CD4-positive, alpha-beta T cell treated with Interleukin-4 for 1 hour (primary cell): Measurements from ENCODE around the gene NLGN1.
"Not testable (repeated sequence)": the region's sequence is repeated elsewhere in the genome, so short reads cannot be mapped to it uniquely, and the experiment has no call there.

Experiments used
- DNase-seq, 2 donors: peaks; one replicate each; pipeline ENCODE4 v3.0.0-alpha.2; 2020 to 2022

The NLGN1 gene

DNA sequence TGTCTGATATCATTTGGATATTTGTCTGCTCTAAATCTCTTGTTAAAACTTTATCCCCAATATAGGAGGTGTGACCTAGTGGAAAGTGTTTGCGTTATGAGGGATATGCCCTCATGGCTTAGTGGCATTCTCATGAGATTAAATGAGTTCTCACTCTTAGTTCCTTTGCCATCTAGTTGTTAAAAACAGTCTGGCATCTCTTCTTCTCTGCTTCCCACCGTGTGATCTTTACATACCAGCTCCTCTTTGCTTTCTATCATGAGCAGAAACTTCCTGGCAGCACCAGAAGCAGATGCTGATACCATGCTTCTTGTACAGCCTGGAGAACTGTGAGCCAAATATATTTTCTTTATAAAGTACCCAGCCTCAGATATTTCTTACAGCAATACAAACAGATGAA, 33.0 kb downstream of the NLGN1 start:
- DNase-seq = no peak

- DNase-seq = no peak
Measured at GRCh38 chr3:173439004-173439403, 41.5 kb downstream of the NLGN1 start.

- no peak for DNase-seq
Measured at GRCh38 chr3:173440514-173440913, 43.0 kb downstream of the NLGN1 start.

DNA sequence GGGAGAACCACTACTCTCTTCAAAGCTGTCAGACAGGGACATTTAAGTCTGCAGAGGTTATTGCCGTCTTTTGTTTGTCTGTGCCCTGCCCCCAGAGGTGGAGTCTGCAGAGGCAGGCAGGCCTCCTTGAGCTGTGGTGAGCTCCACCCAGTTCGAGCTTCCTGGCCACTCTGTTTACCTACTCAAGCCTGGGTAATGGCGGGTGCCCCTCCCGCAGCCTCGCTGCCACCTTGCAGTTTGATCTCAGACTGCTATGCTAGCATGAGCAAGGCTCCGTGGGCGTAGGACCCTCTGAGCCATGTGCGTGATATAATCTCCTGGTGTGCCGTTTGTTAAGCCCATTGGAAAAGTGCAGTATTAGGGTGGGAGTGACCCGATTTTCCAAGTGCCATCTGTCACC, 54.0 kb downstream of the NLGN1 start:
- not testable (repeated sequence) for DNase-seq

DNA sequence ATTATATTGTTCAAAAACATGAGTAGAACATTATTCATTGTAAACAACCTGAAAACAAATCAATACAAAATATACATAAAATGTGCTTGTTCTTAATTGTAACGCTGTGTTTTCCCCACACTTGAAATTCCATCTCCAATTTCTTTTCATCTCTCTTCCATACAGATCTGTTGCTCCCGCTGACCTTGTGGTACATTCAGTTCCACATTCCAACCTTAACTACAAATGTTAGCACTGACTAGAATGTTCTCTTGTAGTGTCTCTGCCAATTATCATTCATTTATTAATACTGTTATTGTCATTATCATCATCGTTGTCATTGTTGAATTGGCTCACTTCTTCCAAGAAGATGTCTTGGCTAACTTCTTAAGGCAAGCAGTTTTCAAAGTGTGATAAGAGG, 65.7 kb downstream of the NLGN1 start:
- DNase-seq = no peak

- DNase-seq = no peak
Measured at GRCh38 chr3:173465112-173465511, 67.6 kb downstream of the NLGN1 start.

DNA sequence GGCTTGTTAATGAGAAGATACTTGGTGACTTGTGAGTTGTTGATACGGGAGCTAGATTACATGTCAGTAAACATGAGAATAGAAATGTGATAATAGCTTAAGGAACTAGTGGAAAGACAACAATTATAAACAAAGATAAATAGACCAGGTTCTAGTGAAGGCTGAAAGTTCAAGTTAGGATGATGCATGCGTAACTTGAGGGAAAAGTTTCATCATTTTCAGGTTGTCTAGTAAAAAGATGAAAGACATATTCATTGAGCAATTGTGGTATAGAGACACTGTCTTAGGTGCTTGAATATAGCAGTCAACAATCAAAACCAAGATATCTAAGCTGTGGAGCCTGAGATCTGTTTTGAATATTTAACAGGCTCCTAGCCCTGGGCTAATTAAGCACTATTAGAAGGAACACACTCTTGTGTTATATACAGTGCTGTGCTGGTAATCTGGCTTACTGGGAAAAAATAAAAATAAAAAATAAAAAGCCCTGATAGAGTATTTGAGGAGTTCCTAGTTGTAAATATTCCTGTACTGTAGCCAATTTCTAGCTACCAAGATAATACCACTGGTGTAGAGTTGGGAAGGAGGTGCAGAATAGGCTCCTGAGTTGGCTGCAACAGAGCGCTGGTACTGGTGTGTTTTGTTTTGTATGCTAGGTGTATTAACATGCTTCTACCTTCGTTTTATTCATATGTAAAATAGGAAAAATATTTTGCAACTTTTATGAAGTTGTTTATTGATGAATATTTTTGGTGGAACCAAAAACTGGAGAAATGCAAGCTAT, 68.5 kb downstream of the NLGN1 start:
- no peak for DNase-seq

DNA sequence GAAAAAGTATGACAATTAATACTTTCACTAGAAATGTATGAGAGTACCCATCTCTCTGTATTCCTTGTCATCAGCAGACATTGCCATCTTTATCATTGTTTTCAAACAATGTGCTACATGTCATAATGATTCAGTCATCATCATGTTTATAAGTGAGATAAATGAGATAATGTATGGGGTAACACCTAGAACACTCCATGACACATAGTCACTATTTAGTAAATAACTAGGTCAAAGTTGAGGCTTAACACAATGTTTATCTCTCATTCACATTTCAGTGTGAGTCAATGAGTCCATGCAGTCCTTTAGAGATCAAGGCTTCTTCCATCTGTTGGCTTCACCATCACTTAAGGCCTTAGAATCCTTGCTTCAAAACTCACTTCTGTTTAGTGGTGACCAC, 70.0 kb downstream of the NLGN1 start:
- DNase-seq = no peak

DNA sequence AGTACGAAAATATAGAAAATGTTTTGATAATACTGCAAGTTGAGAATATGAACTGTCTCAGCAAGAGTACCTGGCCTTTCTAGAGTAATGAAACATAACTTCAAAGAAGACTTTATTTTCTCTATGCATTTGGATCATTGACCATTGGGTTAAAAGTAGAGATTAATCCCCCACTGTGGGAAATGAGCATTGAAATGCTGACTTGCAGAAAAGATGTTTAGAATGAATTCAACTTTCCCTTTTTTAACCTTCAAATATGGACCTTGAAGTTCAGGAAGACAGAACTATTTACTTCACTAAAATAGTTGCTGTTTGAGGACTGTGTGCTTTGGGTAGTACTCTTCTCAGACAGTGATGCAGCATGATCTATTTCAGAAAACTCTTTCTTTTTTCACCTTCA, 75.7 kb downstream of the NLGN1 start:
- no peak for DNase-seq

GRCh38 chr3:173479301-173479700, 81.8 kb downstream of the NLGN1 start:
- DNase-seq = no peak

DNA sequence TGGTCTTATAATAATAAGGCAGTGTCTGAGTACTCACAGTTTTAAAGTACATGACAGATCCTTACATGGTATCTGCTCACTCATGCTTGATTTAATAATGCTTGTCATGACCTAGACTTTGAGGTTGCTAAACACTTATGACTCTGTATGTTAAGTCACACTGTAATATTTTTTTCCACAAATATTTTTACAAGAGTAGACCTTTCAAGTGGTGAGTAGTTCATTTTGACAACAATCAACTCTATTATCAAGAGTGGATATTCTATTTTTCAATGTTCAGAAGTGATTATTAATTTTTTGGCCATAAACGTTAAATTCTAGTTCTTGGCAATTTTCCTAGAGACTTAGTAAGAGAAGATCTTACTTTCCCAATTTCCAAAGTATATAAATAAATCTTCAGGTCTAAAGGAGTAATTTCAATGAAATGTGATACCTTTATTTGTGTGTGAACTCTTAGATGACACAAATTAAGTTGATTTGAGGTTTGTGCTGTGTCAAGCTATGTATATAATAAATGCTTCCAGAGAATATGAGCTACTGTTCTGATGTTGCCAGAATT, 104.5 kb downstream of the NLGN1 start:
- DNase-seq = no peak

DNA sequence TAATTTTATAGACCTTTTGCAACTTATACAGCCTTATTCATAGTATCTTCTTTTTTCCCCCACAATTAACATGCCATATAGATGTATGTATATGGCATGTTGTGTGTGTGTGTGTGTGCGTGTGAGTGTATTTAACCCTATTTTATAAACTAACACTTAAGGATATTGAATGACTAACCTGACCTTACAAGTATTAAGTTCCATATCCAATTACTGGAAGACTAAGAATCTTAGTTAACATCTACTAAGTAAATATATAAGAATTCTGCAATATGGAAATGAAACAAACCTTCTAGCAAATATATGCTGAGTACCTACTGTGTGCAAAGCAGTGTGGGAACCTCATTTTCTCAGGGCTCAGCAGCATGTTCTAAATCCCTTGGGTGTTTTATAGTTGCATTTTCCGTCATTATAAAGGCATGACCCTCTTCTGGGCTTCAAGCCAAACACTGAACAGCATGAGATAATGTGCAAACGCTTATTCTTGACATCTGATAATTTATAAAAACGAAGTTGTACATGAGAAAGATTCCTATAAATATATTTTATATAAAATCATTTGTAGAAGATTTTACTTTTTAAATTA, 105.5 kb downstream of the NLGN1 start:
- no peak for DNase-seq

DNA sequence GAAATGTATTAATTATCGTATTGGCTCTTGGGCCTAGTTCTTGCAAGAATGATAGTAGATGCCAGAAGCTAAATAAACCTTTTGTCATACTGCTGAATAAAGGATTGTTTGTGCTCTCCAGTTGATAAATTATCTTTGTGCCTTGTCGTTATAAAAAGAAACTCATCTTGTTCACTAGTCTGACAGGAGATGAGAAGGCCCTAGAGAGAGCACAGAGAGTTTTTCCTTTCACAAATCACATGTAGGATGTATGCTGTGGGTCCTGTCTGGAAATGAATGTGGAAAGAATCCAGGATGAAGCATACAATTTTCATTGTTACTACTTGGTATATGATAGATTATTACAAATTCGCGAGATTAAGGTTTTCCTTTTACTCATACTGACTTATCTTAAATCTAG, 113.0 kb downstream of the NLGN1 start:
- no peak for DNase-seq

GRCh38 chr3:173513123-173513522, 115.6 kb downstream of the NLGN1 start:
- no peak for DNase-seq

GRCh38 chr3:173529062-173529711, 131.6 kb downstream of the NLGN1 start:
- DNase-seq = no peak

GRCh38 chr3:173531602-173532001, 134.1 kb downstream of the NLGN1 start:
- no peak for DNase-seq

DNA sequence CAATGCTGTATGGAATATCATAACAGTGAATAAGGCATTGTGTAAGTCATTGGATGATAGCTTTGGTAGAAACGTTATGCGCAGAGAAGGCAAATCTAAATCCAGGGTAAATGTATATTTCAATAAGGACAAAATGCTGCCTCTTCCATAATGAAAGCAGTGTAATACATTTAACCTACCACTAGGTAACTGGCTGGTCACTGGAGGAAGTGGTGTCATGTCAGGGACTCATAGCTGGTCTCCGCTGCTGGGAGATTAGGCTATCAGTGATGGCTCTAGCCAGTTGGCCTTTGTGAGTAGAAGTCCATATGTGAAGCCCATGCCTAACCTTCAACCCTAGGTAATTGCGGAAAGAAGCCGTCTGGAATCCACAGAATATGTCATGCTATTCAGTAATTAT, 140.9 kb downstream of the NLGN1 start:
- DNase-seq = no peak

GRCh38 chr3:173545590-173545989, 148.0 kb downstream of the NLGN1 start:
- not testable (repeated sequence) for DNase-seq

DNA sequence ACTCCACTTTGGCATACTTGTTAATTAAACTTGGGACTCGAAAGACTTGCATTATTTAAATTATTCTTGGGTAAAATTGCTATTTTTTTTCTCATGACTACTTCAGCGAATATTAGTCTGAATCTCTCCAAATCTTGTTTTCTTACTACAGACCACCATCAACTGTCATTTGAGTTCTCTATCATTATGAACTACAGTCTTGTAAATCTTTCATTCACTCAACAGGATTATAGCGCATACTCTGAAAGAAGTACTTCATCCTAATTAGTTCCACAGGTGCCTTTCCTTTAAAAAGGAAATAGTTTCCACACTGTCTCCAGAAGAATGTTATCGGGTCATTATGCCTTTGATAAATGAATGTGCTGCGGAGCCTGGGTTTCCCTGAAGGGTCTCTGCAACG, 149.5 kb downstream of the NLGN1 start:
- DNase-seq = no peak

- DNase-seq = no peak
Measured at GRCh38 chr3:173548261-173548660, 150.7 kb downstream of the NLGN1 start.

- DNase-seq = no peak
Measured at GRCh38 chr3:173552526-173552925, 155.0 kb downstream of the NLGN1 start.

GRCh38 chr3:173553635-173554280, 156.2 kb downstream of the NLGN1 start:
- DNase-seq = no peak

GRCh38 chr3:173556546-173556945, 159.0 kb downstream of the NLGN1 start:
- DNase-seq = no peak
